IPS-NIHi7 (cell line): ENCODE results near the gene CSNK2A1.
"Not testable (repeated sequence)": the region's sequence is repeated elsewhere in the genome, so short reads cannot be mapped to it uniquely, and the experiment has no call there.

ENCODE experiments used
- DNase-seq: peaks from one replicate; pipeline ENCODE4 v3.0.0; 2012; ENCODE audit warnings: mixed read lengths; ENCODE audit errors: extremely low spot score

CSNK2A1 gene

GRCh38 chr20:533526-533925, 10.1 kb downstream of the CSNK2A1 start:
- no peak for DNase-seq

DNA sequence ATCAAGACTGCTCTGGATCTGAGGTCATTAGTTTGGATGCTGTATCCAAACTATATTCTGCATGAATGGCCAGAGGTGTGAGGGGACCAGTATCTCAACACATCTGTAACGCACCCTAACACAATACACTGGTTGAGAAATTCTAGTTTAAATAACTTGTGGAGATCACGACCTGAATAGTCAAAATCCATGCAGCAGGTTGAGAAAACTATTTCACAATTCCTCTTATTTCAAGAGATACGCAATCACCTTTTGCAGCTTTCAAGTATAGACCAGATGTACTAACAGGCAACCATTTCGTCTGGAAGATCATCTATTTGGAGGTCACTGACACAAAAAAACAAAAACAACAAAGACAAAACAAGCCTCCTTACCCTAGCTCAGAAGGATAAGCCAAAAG, 11.1 kb downstream of the CSNK2A1 start:
- no peak for DNase-seq

GRCh38 chr20:531608-532007, 12.0 kb downstream of the CSNK2A1 start:
- DNase-seq = no peak

GRCh38 chr20:530321-530720, 13.3 kb downstream of the CSNK2A1 start:
- no peak for DNase-seq

DNA sequence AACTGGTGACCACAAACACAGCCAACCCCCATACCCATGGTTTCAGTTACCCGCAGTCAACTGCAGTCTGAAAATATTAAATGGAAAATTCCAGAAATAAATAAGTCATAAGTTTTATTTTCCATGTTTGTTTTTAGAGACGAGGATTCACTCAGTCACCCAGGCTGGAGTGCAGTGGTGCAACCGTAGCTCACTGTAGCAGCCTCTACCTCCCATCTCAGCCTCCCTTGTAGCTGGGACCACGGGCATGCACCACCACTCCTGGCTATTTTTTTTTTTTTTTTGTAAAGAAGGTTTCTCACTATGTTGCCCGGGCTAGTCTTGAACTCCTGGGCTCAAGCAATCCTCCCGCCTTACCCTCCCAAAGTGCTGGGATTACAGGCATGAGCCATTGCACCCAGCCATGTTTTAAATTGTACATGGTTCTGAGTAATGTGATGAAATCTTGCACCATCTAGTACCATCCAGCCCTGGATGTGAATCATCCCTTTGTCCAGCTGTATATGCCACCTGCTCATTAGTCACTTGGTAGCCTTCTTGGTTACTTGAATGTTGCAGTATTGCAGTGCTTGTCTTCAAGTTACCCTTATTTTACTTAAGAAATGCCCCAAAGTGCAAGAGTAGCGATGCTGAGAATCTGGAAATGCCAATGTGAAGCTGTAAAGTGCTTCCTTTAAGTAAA, 14.5 kb downstream of the CSNK2A1 start:
- DNase-seq = no peak

- DNase-seq = no peak
These were observed 16.1 kb downstream of the CSNK2A1 start for GRCh38 chr20:527571-527886.

DNA sequence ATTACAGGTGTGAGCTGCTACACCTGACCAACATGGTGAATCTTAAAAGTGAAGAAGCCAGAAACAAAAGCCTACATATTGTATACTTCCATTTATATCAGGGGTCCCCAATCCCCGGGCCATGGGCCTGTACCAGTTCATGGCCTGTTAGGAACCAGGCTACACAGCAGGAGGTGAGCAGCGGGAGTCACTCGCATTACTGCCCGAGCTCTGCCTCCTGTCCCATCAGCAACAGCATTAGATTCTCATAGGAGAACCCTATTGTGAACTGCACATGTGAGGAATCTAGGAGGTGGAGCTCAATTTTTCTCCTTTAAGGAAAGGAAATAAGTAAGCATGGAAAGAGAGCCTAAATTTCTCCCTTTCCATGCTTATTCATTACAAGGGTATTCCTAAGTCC, 21.7 kb downstream of the CSNK2A1 start:
- no peak for DNase-seq

GRCh38 chr20:519999-520398, 23.6 kb downstream of the CSNK2A1 start:
- no peak for DNase-seq

GRCh38 chr20:517221-517620, 26.4 kb downstream of the CSNK2A1 start:
- no peak for DNase-seq

DNA sequence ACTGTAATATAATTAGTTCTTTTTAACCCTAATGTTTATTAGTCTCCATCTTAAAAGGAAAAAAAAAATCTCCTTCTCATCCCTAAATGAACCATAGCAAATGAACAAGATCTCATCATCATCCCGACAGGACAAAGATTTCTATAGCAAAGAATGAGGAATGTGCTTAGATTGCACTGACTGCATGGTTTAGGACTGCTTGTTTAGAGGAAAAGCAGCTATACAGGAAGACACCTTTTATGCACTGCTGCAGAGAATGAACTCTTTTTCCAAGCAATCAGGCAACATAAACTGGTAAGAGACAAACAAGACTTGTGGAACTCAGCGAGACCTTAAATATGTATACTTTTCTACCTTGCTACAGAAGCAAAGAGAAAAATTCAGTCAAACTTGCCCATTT, 26.8 kb downstream of the CSNK2A1 start:
- DNase-seq = no peak

DNA sequence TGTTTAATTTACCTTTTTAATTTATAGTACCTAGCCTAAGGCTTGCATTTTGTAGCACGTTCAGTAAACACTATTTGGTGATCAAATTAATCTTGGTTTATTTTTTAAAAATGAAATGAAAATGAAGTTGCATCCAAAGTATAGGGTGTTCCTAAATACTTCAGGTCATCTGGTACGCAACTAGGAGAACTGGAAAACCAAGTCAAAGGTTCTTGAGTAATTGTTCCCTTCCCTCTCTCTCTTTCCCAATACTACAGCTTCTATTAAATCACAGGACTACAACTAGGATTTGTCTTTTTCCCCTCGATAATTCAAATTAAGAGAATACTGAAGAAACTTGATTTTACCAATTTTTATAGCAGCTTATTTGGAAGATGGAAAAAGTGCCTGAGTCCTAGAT, 27.9 kb downstream of the CSNK2A1 start:
- DNase-seq = no peak

- DNase-seq = no peak
These were observed 30.2 kb downstream of the CSNK2A1 start for GRCh38 chr20:513429-513828.

DNA sequence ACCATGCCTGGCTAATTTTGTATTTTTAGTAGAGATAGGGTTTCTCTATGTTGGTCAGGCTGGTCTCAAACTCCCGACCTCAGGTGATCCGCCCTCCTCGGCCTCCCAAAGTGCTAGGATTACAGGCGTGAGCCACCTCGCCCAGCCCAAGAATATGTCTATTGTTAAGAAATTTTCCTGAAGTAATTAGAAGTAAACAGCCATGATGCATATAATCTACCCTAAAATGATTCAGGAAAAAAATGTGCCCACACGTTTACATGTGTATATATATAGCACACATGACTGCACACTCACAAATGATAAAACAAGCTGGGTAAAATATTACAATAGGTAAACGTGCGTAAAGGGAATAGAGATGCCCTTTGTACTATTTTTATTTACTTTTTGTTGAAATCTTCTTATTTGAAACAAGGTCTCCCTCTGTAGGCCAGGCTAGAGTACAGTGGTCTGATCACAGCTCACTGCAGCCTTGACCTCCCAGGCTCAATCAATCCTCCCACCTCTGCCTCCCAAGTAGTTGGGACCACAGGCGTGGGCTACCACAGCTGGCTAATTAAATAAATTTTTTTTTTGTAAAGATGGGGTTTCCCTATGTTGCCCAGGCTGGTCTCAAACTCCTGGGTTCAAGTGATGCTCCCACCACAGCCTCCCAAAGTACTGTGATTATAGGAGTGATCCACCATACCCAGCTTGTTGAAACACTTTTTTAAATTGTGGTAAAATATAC, 33.1 kb downstream of the CSNK2A1 start:
- DNase-seq = not testable (repeated sequence)

- not testable (repeated sequence) for DNase-seq
These were observed 35.2 kb downstream of the CSNK2A1 start for GRCh38 chr20:508364-508787.

GRCh38 chr20:507761-508332, 35.7 kb downstream of the CSNK2A1 start:
- DNase-seq = no peak

DNA sequence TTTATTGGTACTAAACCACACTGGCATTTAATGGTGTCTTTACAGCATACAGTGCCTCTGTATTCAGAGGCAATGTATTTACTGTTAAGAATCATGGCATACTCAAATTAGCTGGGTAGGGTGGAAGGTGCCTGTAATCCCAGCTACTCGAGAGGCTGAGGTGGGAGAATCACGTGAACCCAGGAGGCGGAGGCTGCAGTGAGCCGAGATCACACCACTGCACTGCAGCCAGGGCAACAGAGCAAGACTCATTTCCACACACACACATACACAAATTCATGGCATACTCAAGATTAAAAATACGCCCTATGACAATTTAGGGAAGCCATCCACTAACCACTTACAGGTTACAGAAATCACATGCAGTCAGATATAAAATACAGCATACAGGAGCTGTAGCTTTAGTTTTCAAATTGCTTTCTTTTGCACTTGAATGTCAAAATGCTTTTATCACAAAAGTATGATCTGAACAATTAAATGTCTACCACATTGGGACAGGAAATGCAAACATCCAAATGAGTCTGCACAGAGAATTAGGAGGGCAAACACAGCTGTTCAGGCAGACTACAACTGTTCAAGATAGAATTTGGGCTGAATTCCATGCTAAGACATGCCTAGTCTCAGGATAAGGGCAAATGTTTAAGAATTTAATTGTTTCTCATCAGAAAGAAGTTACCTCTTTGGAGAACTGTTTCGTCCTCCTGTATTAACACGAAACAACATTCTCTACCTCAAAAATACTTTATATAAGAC, 36.4 kb downstream of the CSNK2A1 start:
- DNase-seq = no peak

DNA sequence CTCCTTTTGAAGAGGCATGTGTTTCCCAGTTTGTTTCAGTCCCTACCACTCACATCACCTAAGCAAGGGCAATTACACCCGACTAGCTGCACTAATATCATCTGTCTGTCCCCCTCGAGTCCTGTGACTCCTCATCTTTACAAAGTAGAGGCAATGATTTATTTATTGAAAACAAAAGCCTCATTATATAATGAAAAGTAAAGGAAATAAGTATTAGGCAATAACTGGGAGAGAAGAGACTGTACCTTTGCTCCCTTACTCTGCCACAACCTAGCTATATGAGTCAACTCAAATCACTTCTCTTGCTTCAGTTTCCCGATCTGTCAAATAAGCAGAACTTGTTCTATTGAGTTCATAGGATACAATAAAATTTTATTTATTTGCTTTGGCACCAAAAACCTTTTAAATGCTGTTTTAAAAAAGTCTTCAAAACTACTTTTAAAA, 38.9 kb downstream of the CSNK2A1 start:
- no peak for DNase-seq

- DNase-seq = no peak
These were observed 40.4 kb downstream of the CSNK2A1 start for GRCh38 chr20:503048-503737.

GRCh38 chr20:497979-498378, 45.6 kb downstream of the CSNK2A1 start:
- no peak for DNase-seq

DNA sequence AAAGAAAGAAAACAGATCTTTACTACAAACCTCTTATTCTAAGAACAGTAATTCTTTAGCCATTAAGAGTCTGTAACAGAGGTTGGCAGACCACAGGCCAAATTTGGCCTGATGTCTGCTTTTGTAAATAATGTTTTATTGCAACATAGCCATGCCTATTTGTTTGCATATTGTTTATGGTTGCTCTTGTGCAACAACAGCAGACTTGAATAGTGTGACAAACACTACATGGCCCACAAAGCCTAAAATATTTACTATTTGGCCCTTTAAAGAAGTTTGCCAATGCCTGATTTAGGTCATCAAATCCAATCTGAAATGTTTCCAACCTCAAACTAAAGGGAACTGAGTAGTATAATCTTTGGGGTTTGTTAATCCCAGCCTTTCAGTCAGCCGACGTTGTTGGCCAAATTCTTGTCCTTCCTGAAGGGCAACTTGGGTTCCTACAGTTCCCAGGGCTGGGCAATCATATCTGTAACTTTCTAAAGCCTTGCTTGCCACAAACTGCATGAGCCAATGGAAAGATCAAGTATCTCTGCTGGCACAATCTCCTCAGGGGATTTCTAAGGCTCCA, 47.4 kb downstream of the CSNK2A1 start:
- DNase-seq = no peak

DNA sequence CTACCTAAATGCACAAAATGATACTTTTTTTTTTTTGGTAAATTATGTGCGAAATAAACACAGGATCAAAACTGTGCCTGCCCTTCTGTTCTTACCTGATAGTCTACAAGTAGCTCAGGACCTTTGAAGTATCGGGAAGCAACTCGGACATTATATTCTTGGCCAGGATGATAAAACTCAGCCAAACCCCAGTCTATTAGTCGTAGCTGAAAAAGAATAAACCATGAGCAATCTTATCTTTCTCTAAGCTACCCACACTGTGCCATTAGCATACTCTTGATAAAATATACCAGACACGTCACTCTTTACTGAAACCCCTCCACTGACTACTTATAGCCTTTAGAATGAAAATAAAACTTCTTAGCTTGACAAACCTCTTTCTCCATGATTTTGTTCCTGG, 51.4 kb downstream of the CSNK2A1 start:
- DNase-seq = no peak

DNA sequence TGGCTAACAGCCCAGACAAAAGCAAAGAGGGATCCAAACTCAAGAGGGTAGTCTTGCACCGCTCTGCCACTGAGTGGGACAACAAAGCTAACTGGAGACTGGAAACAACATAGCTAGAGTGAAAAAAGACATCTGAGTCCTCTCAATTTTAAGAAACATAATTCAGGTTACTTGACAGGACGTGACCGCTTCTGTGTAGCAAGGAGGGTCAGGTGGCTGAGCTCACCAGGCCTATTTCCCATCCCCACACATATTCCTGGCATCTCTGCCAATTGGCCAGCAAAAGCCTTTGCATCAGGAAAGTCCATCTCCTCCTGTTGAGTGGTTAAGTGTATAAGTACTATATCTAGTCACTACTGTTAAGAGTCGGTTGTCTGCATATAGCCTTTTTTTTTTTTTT, 55.9 kb downstream of the CSNK2A1 start:
- no peak for DNase-seq
